HPDE6-E6E7 (cell line): ENCODE measurements around the gene OPCML.

Source experiments
- DNase-seq: peaks from one replicate; pipeline ENCODE4 v3.0.0; 2011; ENCODE audit warnings: missing footprints; ENCODE audit errors: extremely low spot score

Gene OPCML

DNA sequence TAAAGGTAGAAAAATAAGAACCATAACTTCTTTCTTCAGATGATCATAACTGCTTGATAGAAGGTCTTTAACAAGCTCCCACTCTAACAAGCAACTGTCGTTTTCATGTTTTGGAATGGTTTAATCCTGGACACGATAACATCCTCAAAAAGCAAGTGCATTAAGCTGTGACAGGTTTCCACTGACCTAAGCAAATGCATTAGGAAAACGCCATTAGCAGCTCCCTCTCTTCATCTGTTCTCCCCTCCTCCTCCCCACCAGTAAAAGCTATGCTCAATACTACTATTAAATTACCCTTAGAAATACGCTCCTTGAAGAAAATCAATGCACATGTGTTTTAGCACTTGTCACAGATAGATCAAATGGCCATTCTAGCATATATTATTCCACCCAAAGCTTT, 729.4 kb downstream of the OPCML start:
- DNase-seq: no peak

GRCh38 chr11:132793831-132794230, 738.5 kb downstream of the OPCML start:
- DNase-seq: no peak

- DNase-seq: no peak
These were observed 739.8 kb downstream of the OPCML start for GRCh38 chr11:132792341-132793140.

GRCh38 chr11:132790971-132791370, 741.3 kb downstream of the OPCML start:
- no peak for DNase-seq

DNA sequence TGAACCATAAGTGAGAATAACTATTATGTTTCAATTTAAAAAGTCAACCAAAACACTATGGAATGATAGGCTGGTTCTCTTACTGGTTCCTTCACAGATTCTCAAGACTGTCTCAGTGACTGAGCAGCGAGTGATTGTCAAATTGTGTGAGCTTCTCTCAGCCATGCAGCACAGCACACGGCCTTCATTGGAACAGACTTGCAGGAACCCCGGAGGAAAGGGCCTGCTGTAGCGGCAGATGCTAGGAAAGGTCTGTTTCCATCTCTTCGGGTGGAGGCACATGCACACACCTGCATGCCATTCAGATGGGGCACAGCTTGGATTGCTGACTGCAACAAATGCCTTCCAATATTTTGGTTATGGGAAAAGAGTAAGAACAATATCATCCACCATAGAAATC, 741.8 kb downstream of the OPCML start:
- no peak for DNase-seq

DNA sequence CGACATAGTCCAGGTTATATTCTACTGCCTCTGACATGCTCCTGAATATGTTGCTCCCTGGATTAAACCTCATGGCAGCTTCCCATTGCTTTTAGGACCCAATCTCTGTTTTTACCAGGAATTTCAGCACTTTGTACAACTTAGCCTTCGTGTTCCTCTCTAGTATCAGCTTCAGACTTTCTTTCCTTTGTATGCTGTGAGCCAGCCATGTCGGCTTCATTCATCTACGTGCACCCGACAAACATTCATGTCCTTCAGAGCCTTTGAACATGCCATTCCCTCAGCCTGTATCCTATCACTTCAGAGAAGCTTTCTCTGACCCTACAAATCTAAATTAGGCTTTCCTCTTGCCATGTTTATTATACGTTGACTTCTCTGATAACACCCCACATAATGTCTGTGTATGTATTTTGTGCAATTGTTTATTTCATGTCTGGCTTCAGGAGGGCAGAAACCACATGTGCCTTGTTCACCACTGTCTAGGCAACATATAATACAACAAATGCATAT, 743.4 kb downstream of the OPCML start:
- DNase-seq: no peak

DNA sequence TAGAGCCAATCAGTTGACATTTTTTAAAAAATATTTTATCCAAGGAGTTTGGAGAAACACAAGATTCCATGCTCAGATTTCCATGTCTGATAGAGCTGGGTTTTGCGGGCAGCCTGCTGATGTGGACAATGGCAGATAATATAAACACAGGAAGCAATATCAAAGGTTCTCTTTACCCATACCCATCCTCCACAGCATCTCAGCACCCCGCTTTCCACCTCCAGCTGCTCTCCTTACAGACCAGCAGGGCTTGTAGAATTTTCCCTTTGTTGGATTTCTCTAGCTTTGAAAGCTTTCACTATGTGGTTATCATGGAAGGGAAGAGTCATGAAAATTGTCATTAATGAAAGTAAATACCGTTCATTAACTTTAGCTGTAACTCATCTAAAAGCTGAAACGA, 746.4 kb downstream of the OPCML start:
- DNase-seq: no peak

- no peak for DNase-seq
These were observed 747.9 kb downstream of the OPCML start for GRCh38 chr11:132784441-132784840.

DNA sequence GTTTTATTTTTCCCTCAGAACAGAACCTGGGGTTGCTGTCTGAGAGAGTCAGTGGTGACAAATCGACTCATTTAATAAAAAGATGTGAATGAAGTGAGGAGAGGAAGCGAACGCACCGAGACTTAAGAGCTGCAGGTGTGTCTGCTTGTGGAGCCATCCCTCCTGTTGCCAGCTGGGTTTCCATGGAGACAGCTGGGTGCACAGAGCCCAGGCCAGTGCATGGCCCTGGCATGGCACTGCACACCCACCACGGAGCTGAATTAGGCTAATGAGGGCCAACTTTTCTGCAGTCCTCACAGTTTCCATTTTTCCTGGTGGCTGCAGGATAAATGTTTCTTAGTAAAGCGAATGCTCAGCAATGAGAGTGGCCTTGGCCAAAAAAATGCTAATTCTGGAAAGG, 750.2 kb downstream of the OPCML start:
- no peak for DNase-seq

DNA sequence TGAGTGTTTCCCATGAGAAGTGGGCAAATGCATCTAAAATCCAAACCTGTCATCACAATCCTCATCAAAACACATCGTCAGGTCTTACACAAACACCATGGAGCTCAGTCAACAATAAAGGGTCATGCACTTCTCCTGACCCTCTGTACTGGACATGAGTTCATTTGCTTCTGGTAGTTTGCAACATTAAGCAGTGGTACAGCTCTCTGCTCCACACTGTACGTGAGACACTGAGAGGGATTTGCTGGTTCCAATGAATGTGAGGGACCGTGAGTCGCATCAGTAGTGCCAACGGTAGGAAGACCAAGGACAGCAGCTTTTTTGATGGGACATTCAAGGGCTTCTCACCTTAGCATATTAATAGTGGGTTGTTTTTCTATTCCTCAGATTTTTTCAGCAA, 752.3 kb downstream of the OPCML start:
- no peak for DNase-seq

DNA sequence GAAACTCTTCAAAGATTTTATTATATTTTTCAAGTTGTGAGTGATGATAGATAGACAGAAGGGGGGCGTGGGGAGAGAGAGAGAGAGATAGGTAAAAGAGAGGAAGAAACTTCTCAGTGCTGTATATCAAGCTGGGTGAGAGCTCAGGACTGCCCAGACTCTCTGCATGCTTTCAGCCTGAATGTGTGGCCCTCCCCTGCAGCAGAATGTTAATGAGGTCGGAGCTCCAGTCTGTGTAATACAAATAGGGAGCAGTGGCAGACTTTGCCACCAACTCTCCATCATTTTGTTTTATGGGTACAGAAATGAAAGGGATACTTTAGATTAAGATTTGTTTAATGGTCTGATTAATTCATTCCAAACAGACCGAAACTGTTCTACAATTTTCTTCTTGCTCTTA, 752.8 kb downstream of the OPCML start:
- DNase-seq: no peak

DNA sequence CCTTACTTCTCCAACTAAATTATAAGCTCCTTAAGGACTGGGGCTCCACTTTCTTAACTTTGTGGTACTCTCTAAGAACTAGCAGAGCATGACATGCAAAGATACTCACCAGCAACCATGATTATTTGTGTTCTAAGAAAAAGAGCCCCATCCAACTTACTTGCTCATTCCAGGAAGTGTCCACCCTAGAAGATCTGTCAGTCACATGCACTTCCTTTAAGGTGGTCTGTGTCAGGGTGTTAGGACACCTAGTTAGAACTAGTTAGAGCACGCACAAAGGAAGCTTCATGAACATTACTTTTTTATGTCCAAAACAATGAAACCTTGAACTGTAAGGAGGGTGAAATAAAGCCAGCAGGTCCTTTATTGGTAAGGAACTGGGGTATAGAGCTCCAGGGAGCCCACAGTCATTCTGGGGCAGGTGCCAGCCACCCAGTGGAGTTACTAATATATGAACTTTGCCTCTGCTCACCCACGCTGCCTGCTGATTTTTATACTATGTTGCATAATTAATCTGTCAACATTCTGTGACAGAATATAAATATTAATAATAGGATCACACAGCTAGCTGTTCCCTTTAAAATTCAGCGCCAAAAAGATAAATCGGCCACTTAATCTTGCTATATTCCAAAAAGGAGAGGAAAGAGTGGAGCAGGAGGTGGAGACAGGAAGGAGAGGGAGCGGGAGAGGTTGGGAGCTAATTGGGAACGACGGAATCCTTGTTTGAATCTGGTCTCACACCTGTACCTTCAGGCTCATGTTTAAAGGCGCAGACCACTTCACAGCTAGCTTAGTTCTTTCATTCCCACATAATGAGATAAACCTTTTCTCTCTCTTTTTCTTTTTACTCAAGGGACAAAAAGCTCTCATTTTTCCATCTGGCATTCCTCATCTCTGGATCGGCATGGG, 755.0 kb downstream of the OPCML start:
- no peak for DNase-seq

DNA sequence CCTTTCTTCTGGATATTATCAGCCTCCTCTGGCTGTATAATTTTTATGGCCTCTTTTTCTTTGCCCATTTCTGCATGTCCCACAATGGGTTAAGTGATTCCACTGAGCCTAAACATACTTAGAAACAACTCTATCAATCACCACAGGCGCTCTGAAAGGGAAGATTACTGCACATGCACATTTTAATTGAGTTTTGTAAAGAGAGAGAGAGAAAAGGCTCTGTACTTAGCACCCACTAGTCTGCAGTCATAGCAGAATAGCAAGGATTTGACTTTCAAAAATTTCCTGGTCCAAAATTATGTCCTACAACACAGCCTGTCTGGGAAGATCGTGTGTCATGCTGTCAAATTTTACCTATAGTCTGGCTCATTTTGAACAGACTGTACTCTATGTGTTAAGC, 758.5 kb downstream of the OPCML start:
- DNase-seq: no peak

- DNase-seq: no peak
These were observed 759.4 kb downstream of the OPCML start for GRCh38 chr11:132772703-132773545.

DNA sequence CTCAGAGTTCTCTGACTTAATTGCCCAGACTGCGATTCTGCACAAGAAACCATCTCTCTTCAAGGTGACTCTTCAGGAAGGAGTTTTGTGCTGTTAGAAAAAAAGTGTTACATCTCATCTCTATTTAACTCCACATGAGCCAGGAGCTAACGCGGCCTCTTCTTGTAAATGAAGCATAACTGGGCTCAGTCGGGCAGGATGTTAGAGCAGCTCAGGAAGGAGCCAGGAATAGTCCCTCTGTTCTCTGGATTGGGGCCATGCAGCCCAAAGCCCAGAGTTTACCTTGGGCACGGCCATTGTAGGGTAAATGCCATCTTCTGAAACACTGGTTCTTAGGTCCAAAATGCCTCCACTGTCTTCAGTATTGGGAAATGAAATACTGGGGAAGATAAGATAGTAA, 760.6 kb downstream of the OPCML start:
- DNase-seq: no peak

DNA sequence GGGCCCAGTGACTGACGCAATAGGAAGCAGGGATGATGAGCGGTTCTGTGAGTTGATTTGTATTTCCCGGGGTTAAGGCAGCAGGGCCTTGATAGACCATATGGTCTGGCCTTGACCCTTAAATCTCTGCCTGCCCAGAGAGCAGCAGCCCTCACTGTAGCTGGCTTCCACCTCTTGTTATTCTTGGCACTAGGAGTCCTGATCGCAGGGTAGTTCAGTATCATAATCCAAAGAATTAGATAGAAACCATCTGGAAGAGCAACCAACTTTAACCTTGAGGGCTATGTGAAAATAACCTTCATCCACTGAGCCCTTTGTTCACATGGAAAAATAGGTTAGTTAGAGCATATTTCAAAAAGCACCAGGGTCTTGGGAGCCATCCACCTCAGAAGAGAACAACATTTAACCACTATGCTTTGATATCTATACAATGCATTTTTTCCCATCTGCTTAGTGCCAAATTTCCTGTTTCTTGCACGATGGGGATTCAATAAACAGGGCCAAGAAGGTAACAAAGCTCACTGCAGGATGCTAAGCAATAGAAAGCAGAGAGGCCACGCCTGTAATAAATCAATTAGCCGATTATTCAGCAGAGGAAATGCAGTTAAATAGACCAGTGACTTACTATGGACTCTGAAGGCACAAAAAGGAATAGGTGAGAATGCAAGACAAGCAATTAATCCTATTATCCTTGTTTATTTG, 761.3 kb downstream of the OPCML start:
- no peak for DNase-seq

DNA sequence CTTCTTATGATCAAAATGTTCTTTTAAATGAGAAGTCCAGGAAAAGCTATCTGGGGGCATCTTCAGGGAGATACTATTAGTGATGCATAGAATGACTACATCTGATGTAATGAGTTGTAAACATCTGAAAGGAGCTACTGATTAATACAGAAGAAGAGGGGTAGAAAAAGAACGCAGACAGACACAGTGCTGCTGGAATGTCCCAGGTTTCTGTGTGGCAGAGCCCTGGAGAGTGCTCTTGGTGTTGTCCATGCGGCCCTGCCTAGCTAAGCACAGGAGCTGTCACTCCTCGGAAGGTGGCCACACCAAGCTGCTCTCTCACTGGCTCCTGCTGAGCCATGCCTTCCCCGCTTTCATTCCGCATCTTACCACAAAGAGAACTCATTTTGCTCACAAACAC, 768.8 kb downstream of the OPCML start:
- DNase-seq: no peak

DNA sequence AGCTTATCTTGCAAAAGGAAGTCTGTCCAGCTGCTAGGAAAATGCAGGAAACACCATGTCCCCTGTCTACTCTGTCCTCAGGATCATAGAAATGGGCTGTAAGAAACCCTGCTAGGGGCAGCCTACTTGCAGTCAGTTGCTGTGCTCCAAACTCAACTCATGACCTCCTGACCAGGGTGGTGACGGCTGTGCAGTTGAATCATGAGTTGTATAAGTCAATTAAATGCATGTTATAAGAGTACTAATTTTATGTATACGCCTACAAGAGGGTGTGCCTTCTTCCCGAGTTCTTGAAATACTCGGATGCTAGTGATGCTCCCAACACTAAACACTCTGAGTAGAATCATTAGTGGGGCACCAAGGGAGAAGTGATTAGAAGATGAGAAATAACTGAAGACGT, 776.4 kb downstream of the OPCML start:
- no peak for DNase-seq

DNA sequence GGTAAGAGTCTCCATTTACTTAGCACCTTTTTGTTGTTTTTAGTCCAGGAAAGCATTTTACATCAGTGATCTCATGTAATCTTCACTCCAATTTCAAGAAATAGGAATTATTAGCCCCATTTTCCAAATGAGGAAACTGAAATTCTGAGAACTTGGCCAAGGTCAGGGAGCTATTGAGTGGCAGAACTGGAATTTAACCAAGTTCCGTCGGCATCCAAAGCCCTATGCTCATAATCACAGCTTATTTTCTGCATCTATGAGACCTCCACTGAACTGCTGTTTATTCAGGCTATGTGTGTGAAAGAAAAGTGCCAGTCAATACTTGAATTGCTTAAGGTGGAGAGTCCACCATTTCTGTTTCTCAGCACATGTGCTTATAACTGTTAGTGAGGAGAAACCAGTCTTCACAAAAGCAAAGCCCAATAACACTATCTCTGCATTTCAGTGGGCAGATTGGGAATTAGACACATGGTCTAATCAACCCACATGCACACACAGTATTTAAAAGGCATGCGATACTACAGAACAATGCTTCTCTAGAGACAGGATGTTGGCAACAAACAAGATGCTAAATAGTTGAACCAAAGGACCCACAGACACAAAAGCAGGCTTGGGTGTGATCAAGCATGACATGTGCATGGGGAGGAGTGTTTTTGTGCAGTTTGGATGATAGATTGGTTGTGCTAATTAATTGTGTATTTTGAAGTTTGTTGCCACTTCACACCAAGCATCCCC, 780.6 kb downstream of the OPCML start:
- DNase-seq: no peak

- DNase-seq: no peak
These were observed 786.0 kb downstream of the OPCML start for GRCh38 chr11:132746305-132746704.

GRCh38 chr11:132745306-132745705, 787.0 kb downstream of the OPCML start:
- DNase-seq: no peak
